HCT116 (cell line): ENCODE data around the gene MYH15.

Source experiments
- CEBPB ChIP-seq: IDR thresholded peaks from 2 replicates; pipeline ENCODE4 v1.6.1; 2012; ENCODE audit warnings: low read depth
- CTCF ChIP-seq, 3 experiments: fragments of 200-600 bp in 1 of 3; sonication (generic) in 1 of 3; IDR thresholded peaks in 2 of 3; conservative IDR thresholded peaks in 1 of 3; 2 replicates each; pipeline ENCODE4 v1.5.1; 2012 to 2017; ENCODE audit warnings: low read depth in 2 of 3, low read length in 2 of 3, antibody characterized with exemption in 1 of 3, borderline replicate concordance in 1 of 3, control low read depth in 1 of 3, mild to moderate bottlenecking in 1 of 3, mixed read lengths in 1 of 3, mixed run types in 1 of 3, moderate library complexity in 1 of 3; ENCODE audit not compliant: insufficient read depth in 1 of 3
- ELF1 ChIP-seq: IDR thresholded peaks from 2 replicates; pipeline ENCODE4 v1.6.1; 2012; ENCODE audit warnings: low read depth, borderline replicate concordance
- EZH2 ChIP-seq: fragments of 200-600 bp; sonication (generic); IDR thresholded peaks from 2 replicates; pipeline ENCODE4 v1.6.1; 2017; ENCODE audit warnings: antibody characterized with exemption, mixed run types
- EZH2phosphoT487 ChIP-seq: fragments of 200-600 bp; IDR thresholded peaks from 2 replicates; pipeline ENCODE4 v1.6.1; 2018; ENCODE audit warnings: antibody characterized with exemption, borderline replicate concordance
- MAX ChIP-seq: IDR thresholded peaks from 2 replicates; pipeline ENCODE4 v1.6.1; 2012
- POLR2A ChIP-seq: IDR thresholded peaks from 2 replicates; pipeline ENCODE4 v1.7.0; 2011; ENCODE audit warnings: borderline replicate concordance; ENCODE audit not compliant: insufficient read depth, insufficient read length; ENCODE audit errors: extremely low read depth
- POLR2AphosphoS5 ChIP-seq: IDR thresholded peaks from 2 replicates; pipeline ENCODE4 v1.6.1; 2011; ENCODE audit warnings: mild to moderate bottlenecking, low read depth, low read length, moderate library complexity
- SRF ChIP-seq: IDR thresholded peaks from 2 replicates; pipeline ENCODE4 v1.6.1; 2012; ENCODE audit warnings: low read depth
- TCF7L2 ChIP-seq: IDR thresholded peaks from 2 replicates; pipeline ENCODE4 v1.7.0; 2011; ENCODE audit warnings: borderline replicate concordance, inconsistent platforms; ENCODE audit not compliant: insufficient read depth, insufficient read length; ENCODE audit errors: extremely low read depth

GRCh38 chr3:108450444-108450843 is 60.0 kb downstream of the MYH15 start:
- no peak for TF ChIP-seq SRF
- TF ChIP-seq POLR2AphosphoS5 = no peak
- TF ChIP-seq EZH2 = no peak
- no peak for TF ChIP-seq CTCF (IDR thresholded peaks at IDR 0.05 in 2 of 3, conservative IDR thresholded peaks at IDR 0.05 in 1 of 3; ENCODE audit: borderline replicate concordance in 1 of 3, insufficient read depth in 1 of 3, low read depth in 2 of 3, low read length in 2 of 3)
- no peak for TF ChIP-seq POLR2A
- no peak for TF ChIP-seq MAX
- no peak for TF ChIP-seq CEBPB
- TF ChIP-seq ELF1 = no peak
- no peak for TF ChIP-seq EZH2phosphoT487
- no peak for TF ChIP-seq TCF7L2
